Endothelial cell of umbilical vein (primary cell): ENCODE results near the gene THAP9. TPM values are rescaled to one million over a fixed set of nuclear protein-coding genes. Genes with fewer than 3 reads are reported as not detected.
A peak's percentile ranks its signal among the peaks of the same experiment; 100 is the strongest.

Experiments
- BruUV-seq: library from RNA; stranded (reverse); fragments of 400-500 nt; replicated peaks from 2 replicates; lab custom pipeline; 2021; lab: Mats Ljungman, UMichigan
- CTCF ChIA-PET: fragments of 300-600, 350-600 bp; sonication (Branson Sonifier 250); formaldehyde crosslinking; loops from one replicate; lab custom pipeline; 2021; ENCODE audit warnings: antibody characterized with exemption, inconsistent platforms; lab: Charles Lee
- POLR2A ChIA-PET: fragments of 300-600, 350-600 bp; sonication (Branson Sonifier 250); formaldehyde crosslinking; loops from one replicate; lab custom pipeline; 2021; ENCODE audit warnings: antibody characterized with exemption, inconsistent platforms; lab: Charles Lee
- DNase-seq: peaks from one replicate; pipeline ENCODE4 v3.0.0-alpha.2; 2011; ENCODE audit warnings: low read depth, low spot score
- FAIRE-seq: peaks from 2 replicates; lab custom pipeline; 2011; peaks lifted over from hg19 to GRCh38; lab: Jason Lieb, UNC
- H2AFZ ChIP-seq: 2 replicates; pipeline ENCODE4 v1.6.0; 2012; ENCODE audit warnings: low read depth, low read length, control low read depth, inconsistent platforms
- H3K27ac ChIP-seq: 2 replicates; pipeline ENCODE4 v1.5.1; 2011; ENCODE audit warnings: low read depth, mild to moderate bottlenecking, control low read depth, low read length, moderate library complexity; ENCODE audit not compliant: insufficient read depth
- H3K27me3 ChIP-seq, 2 experiments: 2 replicates each; pipeline versions ENCODE4 v1.6.0 to v1.6.1; 2011; ENCODE audit warnings: low read length in 2 of 2, mixed read lengths in 1 of 2; ENCODE audit not compliant: control insufficient read depth in 2 of 2, insufficient read depth in 2 of 2
- H3K36me3 ChIP-seq, 2 experiments: 2 replicates in 1 of 2; 3 replicates in 1 of 2; pipeline ENCODE4 v1.5.1; 2011; ENCODE audit warnings: low read length in 2 of 2, mild to moderate bottlenecking in 1 of 2, moderate library complexity in 1 of 2; ENCODE audit not compliant: control insufficient read depth in 2 of 2, insufficient read depth in 2 of 2; ENCODE audit errors: extremely low read depth in 1 of 2
- H3K4me1 ChIP-seq: 3 replicates; pipeline ENCODE4 v1.5.1; 2011; ENCODE audit warnings: mild to moderate bottlenecking, low read length; ENCODE audit not compliant: control insufficient read depth, insufficient read depth; ENCODE audit errors: extremely low read depth
- H3K4me2 ChIP-seq: 2 replicates; pipeline ENCODE4 v1.6.1; 2011; ENCODE audit warnings: low read length, control low read depth, mixed read lengths; ENCODE audit not compliant: insufficient read depth
- H3K4me3 ChIP-seq, 3 experiments: fragments of 200-600 bp in 1 of 3; sonication (generic), shearing (Covaris generic) in 1 of 3; replicated peaks in 1 of 3; 2 replicates each; pipeline ENCODE4 v1.5.1; 2011 to 2016; ENCODE audit warnings: control low read depth in 3 of 3, low read length in 3 of 3, mild to moderate bottlenecking in 2 of 3, inconsistent platforms in 1 of 3, low read depth in 1 of 3, moderate library complexity in 1 of 3; ENCODE audit not compliant: insufficient read depth in 1 of 3
- H3K79me2 ChIP-seq: 2 replicates; pipeline ENCODE4 v1.6.0; 2012; ENCODE audit warnings: low read length, inconsistent platforms; ENCODE audit not compliant: control insufficient read depth, insufficient read depth
- H3K9ac ChIP-seq: replicated peaks from 2 replicates; pipeline ENCODE3; 2011; ENCODE audit warnings: low read length, control low read depth; ENCODE audit not compliant: insufficient read depth; ENCODE audit errors: extremely low read depth
- H3K9me1 ChIP-seq: replicated peaks from 3 replicates; pipeline ENCODE4 v1.6.0; 2011; ENCODE audit warnings: mild to moderate bottlenecking, low read length; ENCODE audit not compliant: control insufficient read depth, insufficient read depth; ENCODE audit errors: extremely low read depth
- H3K9me3 ChIP-seq: replicated peaks from 2 replicates; pipeline ENCODE4 v1.5.1; 2012; ENCODE audit warnings: low read length, inconsistent platforms; ENCODE audit not compliant: control insufficient read depth, insufficient read depth
- H4K20me1 ChIP-seq: replicated peaks from 2 replicates; pipeline ENCODE3; 2011; ENCODE audit warnings: mild to moderate bottlenecking, low read length; ENCODE audit not compliant: control insufficient read depth, insufficient read depth; ENCODE audit errors: extremely low read depth
- CTCF ChIP-seq, 2 donors: IDR thresholded peaks; 1 replicate in 1 of 2; 2 replicates in 1 of 2; pipeline ENCODE4 v1.5.1; 2011; ENCODE audit warnings: low read length in 2 of 2, mild to moderate bottlenecking in 2 of 2, moderate library complexity in 2 of 2, control low read depth in 1 of 2, inconsistent platforms in 1 of 2, low read depth in 1 of 2; ENCODE audit not compliant: insufficient read depth in 1 of 2; ENCODE audit errors: extremely low read depth in 1 of 2
- EZH2 ChIP-seq: IDR thresholded peaks from 2 replicates; pipeline ENCODE4 v1.6.1; 2012; ENCODE audit warnings: borderline replicate concordance, low read depth, mild to moderate bottlenecking, moderate library complexity, low read length, inconsistent platforms; ENCODE audit not compliant: severe bottlenecking
- FOS ChIP-seq: IDR thresholded peaks from 2 replicates; pipeline ENCODE4 v1.6.1; 2011; ENCODE audit warnings: mild to moderate bottlenecking, low read length, moderate library complexity, borderline replicate concordance; ENCODE audit not compliant: insufficient read depth
- GATA2 ChIP-seq: IDR thresholded peaks from 2 replicates; pipeline ENCODE4 v1.7.0; 2011; ENCODE audit warnings: low read depth, mild to moderate bottlenecking, moderate library complexity, mixed read lengths, low read length; ENCODE audit not compliant: insufficient read length, insufficient read depth
- JUN ChIP-seq: IDR thresholded peaks from 2 replicates; pipeline ENCODE4 v1.6.1; 2011; ENCODE audit warnings: borderline replicate concordance, low read depth; ENCODE audit not compliant: insufficient read length, insufficient read depth
- MAX ChIP-seq: IDR thresholded peaks from 2 replicates; pipeline ENCODE4 v1.6.1; 2011; ENCODE audit not compliant: insufficient read depth, insufficient read length
- MYC ChIP-seq: IDR thresholded peaks from one replicate; pipeline ENCODE4 v1.6.1; 2011; ENCODE audit warnings: mild to moderate bottlenecking, low read depth, low read length
- POLR2A ChIP-seq: IDR thresholded peaks from 2 replicates; pipeline ENCODE4 v1.6.1; 2012; ENCODE audit warnings: low read depth, mild to moderate bottlenecking, control low read depth, low read length
- POLR2AphosphoS5 ChIP-seq: IDR thresholded peaks from 2 replicates; pipeline ENCODE4 v1.6.1; 2012; ENCODE audit warnings: low read depth, mild to moderate bottlenecking, control low read depth, low read length, moderate library complexity; ENCODE audit not compliant: insufficient read depth
- dilution Hi-C: fragments of 300-500 bp; cut with MboI; formaldehyde crosslinking; loops from one replicate; pipeline ENCODE4 v1.15.0; 2019; ENCODE audit warnings: low sequenced_read_pairs; ENCODE audit not compliant: extremely low pct_ligation_motif_present
- intact Hi-C: fragments of 100-400 bp; cut with micrococcal nuclease; formaldehyde crosslinking; loops from one replicate; pipeline ENCODE4 v1.10.0; 2022
- polyA plus RNA-seq, 4 experiments: library from polyadenylated mRNA; depleted of rRNA in 3 of 4; stranded (reverse) in 3 of 4; unstranded in 1 of 4; fragments of >200 nt; gene quantifications; 2 replicates each; pipeline versions ENCODE4 v1.2.1 to v1.2.3, GENCODE V29; 2011 to 2012; ENCODE audit warnings: missing spikeins in 1 of 4
- total RNA-seq: library from RNA; stranded (reverse); gene quantifications from 2 replicates; pipeline ENCODE4 v1.2.3, GENCODE V29; 2021

The THAP9 gene
- total and polyA plus RNA-seq, 2 donors (not counting 3 experiments of a cell fraction or from before 2014, with no cell fraction given): 0.86 to 1.7 TPM

- Histone ChIP-seq H3K79me2 (peaks cover 59% of the 10 kb centered on the region), H3K4me2 (peak overlapping the region; percentile 96), H3K9ac (peak overlapping the region; percentile 93), H3K27me3 (no peaks in the 10 kb centered on the region), H3K27ac (peak overlapping the region; percentile 89), H3K4me3 (peak overlapping the region; percentile 68 to 99 (median 68)), H3K36me3 (peaks cover 7 to 15% of the 10 kb centered on the region in 2 experiments), H3K4me1 (peaks cover 27% of the 10 kb centered on the region), H3K9me3 (no peaks in the 10 kb centered on the region), H4K20me1 (peaks cover 11% of the 10 kb centered on the region), H2AFZ (peak overlapping the region; percentile 18), H3K9me1 (no peaks in the 10 kb centered on the region)
- peak; percentile 15 for FAIRE-seq
- BruUV-seq: TSS peak; percentile 53
- TF ChIP-seq CTCF (IDR thresholded peaks at IDR 0.05; ENCODE audit: extremely low read depth in 1 of 2, insufficient read depth in 1 of 2, low read depth in 1 of 2, low read length in 2 of 2) (no peak), MAX (no peak), GATA2 (no peak), MYC (no peak), EZH2 (no peak), JUN (no peak), POLR2AphosphoS5 (no peak), FOS (no peak), POLR2A (no peak)
- ChIA-PET POLR2A (interaction anchor here (0.9 kb wide), 1 partner anchor 77 kb away, joined by 3 read pairs; no protein-coding TSS in a partner anchor), CTCF (interaction anchor here (1.3 to 2.4 kb wide), 2 partner anchors 10 to 25 kb away, joined by 4 to 10 read pairs; partner anchors contain the start of gene THAP9)
- intact Hi-C loops: loop anchor here (2.0 kb wide), 1 partner anchor 516 kb away; no protein-coding TSS in a partner anchor
- dilution Hi-C loops: no loop called here
- DNase-seq: no peak
These were observed 10.0 kb upstream of the THAP9 start for GRCh38 chr4:82890528-82890900.
